ENCODE measurements around the gene TRMT6.

The TRMT6 gene

GRCh38 chr20:5973971-5974370 is 23.6 kb upstream of the TRMT6 start:
- no peak for TF ChIP-seq CTCF (IDR thresholded peaks at IDR 0.05; ENCODE audit: insufficient read depth, low read depth, low read length, missing control alignments)
- no peak for DNase-seq (ENCODE audit: low read depth)
- no peak overlapping the region for H3K4me3 ChIP-seq (ENCODE audit: low read depth, low read length)

GRCh38 chr20:5973172-5973571 is 22.8 kb upstream of the TRMT6 start:
- H3K4me3 ChIP-seq (ENCODE audit: low read depth, low read length) = no peak overlapping the region
- no peak for TF ChIP-seq CTCF (IDR thresholded peaks at IDR 0.05; ENCODE audit: insufficient read depth, low read depth, low read length, missing control alignments)
- DNase-seq (ENCODE audit: low read depth) = no peak

- no peak for DNase-seq (ENCODE audit: low read depth)
- TF ChIP-seq CTCF (IDR thresholded peaks at IDR 0.05; ENCODE audit: insufficient read depth, low read depth, low read length, missing control alignments) = no peak
- no peak overlapping the region for H3K4me3 ChIP-seq (ENCODE audit: low read depth, low read length)
Observed at GRCh38 chr20:5971203-5971602, 20.9 kb upstream of the TRMT6 start.

GRCh38 chr20:5970381-5970780 is 20.0 kb upstream of the TRMT6 start:
- H3K4me3 ChIP-seq (ENCODE audit: low read depth, low read length) = no peak overlapping the region
- TF ChIP-seq CTCF (IDR thresholded peaks at IDR 0.05; ENCODE audit: insufficient read depth, low read depth, low read length, missing control alignments) = no peak
- DNase-seq (ENCODE audit: low read depth) = no peak

GRCh38 chr20:5969940-5970339 is 19.6 kb upstream of the TRMT6 start:
- no peak for TF ChIP-seq CTCF (IDR thresholded peaks at IDR 0.05; ENCODE audit: insufficient read depth, low read depth, low read length, missing control alignments)
- H3K4me3 ChIP-seq (ENCODE audit: low read depth, low read length) = no peak overlapping the region
- no peak for DNase-seq (ENCODE audit: low read depth)

GRCh38 chr20:5969348-5969935 is 19.1 kb upstream of the TRMT6 start:
- no peak overlapping the region for H3K4me3 ChIP-seq (ENCODE audit: low read depth, low read length)
- no peak for DNase-seq (ENCODE audit: low read depth)
- TF ChIP-seq CTCF (IDR thresholded peaks at IDR 0.05; ENCODE audit: insufficient read depth, low read depth, low read length, missing control alignments) = no peak

- no peak for DNase-seq (ENCODE audit: low read depth)
- H3K4me3 ChIP-seq (ENCODE audit: low read depth, low read length) = no peak overlapping the region
- TF ChIP-seq CTCF (IDR thresholded peaks at IDR 0.05; ENCODE audit: insufficient read depth, low read depth, low read length, missing control alignments) = no peak
Observed at GRCh38 chr20:5968462-5968861, 18.1 kb upstream of the TRMT6 start.

Measured in GM12865 (cell line).